Renal cortex interstitium (tissue), 11 donors: Measurements from ENCODE around the gene S100A4. TPM values are rescaled to one million over a fixed set of nuclear protein-coding genes. Genes with fewer than 3 reads are reported as not detected.
A peak's percentile ranks its signal among the peaks of the same experiment; 100 is the strongest.
"Not testable (repeated sequence)": the region's sequence is repeated elsewhere in the genome, so short reads cannot be mapped to it uniquely, and the experiment has no call there.

Experiments used
- DNase-seq, 11 donors: peaks; one replicate each; pipeline ENCODE4 v3.0.0-alpha.2; 2013; ENCODE audit warnings: low read depth in 9 of 11, low spot score in 4 of 11; ENCODE audit errors: extremely low read depth in 1 of 11
- polyA plus RNA-seq, 3 donors: library from polyadenylated mRNA; unstranded; fragments of 120-200 nt; gene quantifications; one replicate each; pipeline ENCODE4 v1.2.1, GENCODE V29; 2013; ENCODE audit not compliant: insufficient read length in 3 of 3

S100A4 gene
- polyA plus RNA-seq, 3 donors, result 31.8 to 32.4 (median 32.1) TPM

DNA sequence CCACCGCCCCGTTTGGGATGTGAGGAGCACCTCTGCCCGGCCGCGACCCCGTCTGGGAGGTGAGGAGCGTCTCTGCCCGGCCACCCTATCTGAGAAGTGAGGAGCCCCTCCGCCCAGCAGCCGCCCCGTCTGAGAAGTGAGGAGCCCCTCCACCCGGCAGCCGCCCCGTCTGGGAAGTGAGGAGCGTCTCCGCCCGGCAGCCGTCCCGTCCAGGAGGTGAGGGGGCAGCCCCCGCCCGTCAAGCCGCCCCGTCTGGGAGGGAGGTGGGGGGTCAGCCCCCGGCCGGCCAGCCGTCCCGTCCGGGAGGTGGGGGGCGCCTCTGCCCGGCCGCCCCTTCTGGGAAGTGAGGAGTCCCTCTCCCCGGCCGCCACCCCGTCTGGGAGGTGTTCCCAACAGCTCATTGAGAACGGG lies 29.5 kb upstream of the S100A4 start:
- DNase-seq, result not testable (repeated sequence)

DNA sequence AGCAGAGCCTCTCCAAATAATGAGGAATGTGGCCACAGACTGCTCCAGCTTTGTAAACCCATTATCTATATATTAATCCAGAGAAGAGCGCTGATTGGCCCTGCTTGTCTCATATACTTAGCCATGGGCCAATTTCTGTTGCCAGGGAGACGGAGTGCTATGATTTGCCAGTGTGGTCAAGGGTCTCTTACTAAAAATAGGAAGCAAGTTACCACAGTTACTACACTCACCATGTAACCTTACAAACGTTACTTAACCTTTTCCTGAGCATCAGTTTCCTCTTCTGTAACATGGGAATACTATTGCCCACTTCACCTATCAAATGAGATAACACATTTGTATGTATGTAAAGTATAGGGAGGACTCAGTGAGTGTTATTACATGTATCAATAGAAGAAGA lies 27.7 kb upstream of the S100A4 start:
- no peak for DNase-seq

DNA sequence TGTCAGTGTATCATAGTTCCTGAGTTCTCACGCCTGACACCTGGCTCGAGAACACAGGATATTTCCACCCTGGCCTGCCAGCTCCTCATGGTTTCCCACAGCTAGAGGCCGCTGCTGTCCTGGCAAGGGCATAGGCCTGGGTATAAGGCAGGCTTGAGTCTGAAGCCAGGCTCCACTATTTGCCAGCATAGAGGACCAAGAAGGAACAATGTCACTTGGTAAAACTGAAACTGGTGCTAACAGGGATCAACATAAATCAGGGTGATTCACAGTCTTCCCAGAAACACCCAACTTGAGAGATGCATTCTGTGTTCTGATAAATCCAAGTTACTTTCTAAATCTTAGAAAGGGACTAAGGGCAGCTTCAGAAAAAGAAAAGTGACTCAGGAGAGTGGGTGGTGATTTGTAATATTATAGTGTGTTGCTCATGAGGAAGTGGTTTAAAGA lies 27.0 kb upstream of the S100A4 start:
- DNase-seq, result peak in 2 of 11 donors; percentile 69 to 72

DNA sequence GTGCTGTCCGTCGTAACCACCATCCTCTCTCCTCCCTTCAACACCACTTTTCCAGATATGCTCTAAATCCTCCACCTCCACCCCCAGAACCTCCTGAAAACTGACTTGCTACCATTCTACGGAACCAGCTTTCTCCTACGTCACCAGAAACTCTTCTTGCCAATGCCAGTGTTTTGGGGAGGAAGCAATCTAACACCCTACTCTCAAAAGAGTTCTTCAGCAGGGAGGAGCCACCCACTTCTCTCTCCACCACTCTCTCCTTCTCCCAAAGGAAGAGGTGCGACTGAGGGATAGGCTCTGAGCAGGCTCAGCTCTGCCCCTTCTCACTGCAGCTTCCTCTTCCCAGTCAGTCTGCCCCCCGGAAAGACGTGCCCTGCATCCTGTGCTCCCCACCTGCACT lies 26.1 kb upstream of the S100A4 start:
- DNase-seq, result no peak

DNA sequence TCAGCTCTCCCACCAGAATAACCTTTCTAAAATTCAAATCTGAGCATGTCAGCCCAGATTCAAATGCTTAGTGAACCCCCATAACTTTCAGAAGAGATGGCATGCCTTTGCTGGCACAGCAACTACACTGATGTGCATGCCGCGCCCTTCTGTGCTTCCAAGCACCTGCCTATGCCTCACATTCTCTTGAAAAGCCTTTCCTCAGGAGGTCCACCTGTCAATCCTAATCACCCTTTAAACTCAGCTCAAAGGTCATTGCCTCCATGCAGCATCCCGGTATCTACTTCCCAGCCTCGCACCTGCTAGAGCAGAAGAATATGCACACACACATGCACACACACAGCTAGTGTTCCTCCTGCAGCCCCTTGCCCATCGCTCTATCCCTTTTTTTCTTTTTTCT lies 25.3 kb upstream of the S100A4 start:
- no peak for DNase-seq

DNA sequence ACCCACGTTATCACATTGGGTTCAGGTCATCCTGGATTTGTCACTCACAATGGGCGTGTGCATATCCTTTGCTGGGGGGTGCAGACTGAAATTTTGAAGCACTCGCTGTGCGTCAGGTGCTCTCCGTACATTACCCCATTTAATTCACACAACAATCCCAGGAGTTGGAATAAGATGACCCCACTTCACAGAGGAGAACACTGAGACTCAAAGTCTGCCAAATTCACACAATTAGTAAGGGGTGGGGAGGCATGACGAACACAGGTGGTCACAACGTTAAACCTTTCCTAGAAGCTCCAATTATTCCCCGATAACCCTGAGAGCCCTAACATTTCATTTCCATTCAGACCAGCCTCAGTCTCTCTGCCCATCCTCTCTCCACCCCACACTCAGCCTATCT lies 23.9 kb upstream of the S100A4 start:
- DNase-seq, result no peak

DNA sequence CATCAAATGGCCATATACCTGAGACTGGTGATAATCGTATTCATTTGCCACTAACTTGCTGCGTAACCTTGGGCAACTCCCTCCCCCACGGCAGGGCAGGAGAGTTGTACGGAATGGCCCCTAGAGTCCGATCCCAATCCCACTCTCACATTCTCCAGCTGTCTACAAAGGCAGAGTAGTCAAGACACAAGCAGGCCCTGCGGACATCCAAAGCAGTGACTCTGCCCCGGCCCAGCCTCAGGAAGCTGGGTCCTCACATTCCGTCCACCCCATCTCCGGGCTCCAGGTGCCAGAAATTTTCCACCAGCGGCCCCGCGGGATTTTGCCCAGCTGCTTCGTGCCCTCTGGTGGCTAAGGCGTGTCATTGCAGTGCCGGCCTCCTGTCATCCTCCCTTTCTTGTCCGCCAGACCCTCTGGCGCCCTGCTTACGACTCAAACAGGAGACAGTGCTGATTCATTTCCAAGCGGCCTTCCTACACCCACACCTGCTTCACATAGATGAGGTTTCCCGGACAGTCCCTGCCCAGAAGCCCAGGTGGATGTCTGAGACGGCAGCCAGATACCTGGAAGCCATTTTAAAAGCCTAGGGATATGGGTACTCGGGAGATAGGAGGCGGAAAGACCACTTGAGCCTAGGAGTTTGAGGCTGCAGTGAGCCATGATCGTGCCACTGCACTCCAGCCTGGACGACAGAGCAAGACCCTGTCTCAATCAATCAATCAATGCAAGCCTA lies 22.9 kb upstream of the S100A4 start:
- DNase-seq, result peak in 10 of 11 donors; percentile 71 to 86 (median 82)

DNA sequence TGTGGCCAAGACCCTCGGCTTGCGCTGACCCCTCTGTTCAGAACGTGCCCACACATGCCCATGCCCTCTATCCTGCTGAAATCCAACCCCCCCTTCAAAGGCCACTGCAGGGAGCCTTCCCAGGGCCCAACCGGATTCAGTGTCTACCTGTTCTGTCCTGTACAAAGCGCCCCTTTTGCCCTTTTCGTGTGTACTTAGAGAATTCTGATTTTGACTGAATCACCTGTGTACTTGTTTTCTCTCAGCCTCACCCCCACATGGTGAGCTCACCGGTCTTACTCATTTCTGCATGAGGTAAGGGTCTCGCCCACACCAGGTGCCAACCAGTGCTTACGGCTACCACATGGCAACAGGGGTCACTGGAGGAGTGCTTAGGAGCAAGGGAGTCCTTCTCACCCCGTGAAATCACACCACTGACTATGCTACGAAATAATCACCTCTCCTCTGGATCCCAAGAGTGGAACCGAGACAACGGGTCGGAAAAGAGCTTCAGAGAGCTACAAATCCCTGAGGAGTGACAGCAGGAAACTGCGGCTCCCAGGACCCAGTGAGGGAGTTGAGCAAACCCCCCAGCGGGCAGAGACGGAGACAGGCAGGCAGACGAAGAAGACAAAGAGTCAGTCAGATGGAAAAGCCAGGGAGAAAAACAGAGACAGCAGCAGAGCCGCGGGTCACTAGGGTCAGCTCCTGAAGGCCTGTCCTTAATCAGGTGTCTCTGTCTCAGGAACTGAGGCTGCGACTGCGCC lies 22.2 kb upstream of the S100A4 start:
- no peak for DNase-seq

DNA sequence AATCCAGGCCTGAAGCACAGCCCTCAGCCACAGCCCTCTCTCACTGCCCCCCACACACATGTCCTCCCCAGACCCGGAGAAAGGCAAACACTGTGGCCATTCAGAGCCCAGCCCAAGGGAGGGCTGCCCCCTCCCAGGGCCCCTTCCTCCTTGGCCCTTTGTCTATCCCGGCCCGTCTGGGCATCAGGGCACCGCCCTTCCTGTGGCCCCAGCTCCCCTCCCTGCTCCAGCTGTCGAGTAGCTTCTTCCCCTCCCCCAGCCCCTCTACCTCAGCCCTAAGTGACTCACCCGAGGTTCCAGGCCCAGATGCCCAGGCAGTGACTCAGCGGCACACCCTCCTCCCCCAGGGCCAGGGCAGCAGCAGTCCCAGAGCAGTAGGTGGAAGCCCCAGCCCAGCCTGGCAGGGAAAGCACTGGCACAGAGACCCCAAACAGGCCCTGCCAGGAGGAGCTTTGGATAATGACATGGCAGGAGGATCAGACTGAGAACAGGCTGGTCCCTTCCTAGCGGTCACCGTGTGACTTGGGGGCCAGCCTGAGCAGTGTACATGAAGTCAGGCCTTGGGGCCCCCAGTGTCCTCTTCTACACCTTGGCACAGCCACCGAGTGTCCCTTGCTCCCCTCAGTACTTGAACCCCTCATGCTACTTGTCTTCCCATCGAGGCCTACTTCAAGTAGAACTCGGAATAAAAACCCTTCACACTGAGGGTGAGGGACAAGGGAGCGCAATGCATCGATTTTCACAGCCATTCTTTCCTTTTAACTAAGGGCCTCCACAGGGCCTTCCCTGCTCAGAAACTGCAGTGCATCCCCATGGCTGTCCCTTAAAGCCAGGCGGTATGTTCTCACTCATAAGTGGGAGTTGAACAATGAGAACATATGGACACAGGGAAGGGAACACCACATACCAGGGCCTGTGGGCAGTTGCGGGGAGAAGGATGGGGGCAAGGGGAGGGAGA lies 21.1 kb upstream of the S100A4 start:
- DNase-seq, result peak in 4 of 11 donors; percentile 46 to 77 (median 70)

DNA sequence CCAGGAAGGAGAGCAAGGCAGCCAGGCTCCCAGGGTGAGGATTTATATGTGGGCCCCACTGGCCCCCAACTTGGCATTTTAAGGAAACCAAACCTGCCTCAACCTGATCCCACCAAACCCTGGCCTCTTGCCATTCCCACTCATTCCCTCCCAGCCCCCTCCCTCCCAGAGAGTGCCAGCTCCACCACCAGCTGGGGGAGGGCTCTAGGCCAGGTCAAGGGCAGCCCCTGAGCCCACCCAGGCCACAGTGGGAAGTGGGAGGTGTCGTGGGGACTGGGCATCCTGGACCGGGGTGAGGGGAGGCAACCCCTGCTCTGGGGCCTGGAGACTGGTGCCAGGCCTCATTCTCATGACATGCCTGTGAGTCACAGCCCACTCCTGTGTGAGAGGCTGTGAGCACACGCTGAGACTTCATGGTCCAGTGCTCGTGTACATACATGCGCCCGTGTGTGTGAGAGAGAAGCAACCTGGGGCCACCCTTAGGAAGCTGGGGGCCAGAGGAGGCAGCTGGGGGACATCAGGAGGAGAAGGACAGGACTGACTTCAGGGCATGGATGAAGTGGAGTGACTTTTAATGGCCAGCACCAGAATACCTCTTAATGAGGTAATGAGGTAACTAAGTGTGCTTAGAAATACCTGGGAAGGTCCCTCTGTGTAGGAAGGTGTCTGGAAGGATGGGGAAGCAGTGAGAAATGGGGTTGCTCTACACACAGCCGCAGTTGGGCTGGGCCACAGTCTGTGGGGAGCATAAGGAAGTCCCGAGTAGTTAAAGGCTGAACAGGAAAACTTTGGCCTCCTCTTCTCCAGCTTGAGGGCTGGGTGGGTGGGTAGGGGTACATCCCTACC lies 20.1 kb upstream of the S100A4 start, which contains the start of gene S100A2:
TSS of gene S100A2 (minus strand) at position 316 of the 846 bp plus-strand sequence. CDS start 1,967 bp downstream, outside the sequence.
- no peak for DNase-seq

DNA sequence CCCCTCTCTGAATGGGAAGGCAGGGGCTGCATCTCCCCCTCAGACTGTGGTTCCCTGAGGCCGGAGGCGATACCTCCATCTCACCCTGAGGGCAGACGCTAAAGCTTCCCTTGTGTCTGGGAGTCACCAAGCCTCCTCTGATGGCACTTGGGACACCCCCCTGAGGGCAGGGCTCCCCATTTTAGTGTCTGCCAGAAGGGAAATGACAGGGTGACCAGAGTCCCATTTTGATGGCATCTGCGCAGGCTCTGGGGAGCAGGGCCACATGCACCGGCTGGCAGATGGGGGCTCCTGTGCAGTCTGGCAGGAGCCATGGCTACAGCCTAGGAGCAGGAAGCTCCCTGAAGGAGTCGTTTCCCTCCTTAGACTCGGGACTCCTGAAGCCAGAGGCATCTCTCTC lies 18.4 kb upstream of the S100A4 start:
- no peak for DNase-seq

DNA sequence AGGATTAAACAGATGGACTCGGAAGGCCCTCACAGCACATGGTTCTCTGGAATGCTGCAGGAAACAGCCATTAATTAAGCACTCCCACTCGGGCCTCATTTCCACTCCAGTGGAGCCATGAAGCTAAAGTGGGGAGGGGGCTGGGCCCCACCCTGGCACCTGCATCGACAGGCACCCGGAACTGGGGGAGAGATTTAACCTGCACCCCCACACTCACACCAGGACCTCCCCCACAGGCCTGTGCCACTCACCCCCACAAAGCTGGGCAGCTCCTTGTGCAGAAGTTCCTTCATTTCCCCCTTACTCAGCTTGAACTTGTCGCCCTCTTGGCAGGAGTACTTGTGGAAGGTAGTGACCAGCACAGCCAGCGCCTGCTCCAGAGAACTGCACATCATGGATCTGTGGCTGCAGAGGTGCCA lies 17.9 kb upstream of the S100A4 start:
- peak in 1 of 11 donors; percentile 55 for DNase-seq

DNA sequence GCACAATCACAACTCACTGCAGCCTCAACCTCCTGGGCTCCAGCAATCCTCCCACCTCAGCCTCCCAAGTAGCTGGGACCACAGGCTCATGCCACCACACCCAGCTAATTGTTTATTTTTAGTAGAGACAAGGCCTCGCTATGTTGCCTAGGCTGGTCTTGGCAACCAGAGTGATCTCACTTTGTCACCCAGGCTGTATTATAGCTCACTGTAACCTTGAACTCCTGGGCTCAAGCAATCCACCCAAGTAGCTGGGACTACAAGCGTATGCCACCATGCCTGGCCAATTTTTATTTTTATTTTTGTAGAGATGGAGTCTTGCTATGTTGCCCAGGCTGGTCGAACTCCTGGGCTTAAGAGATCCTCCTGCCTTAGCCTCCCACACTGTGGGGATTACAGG lies 16.4 kb upstream of the S100A4 start:
- not testable (repeated sequence) for DNase-seq

DNA sequence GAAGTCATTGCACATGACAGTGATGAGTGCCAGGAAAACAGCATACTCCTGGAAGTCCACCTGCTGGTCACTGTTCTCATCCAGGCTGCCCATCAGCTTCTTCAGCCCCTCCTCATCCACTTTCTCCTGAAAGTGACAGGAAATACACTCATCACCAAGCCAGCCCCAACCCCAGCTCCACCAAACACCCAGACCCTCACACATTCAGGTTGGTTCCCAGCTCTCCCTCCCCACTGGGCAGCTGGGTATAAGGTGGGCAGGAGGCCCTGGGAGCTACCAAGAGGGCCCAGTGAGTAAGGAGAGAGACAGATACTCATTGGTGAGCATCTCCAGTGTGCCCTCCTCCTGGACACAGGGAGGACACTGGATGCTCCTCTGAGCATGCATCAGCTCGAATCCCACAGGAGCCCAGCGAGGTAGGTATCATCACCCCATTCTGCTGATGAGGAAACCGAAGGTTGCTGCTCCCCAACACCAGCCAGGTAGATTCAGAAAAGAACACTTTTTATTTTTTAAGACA lies 15.9 kb upstream of the S100A4 start:
- no peak for DNase-seq

DNA sequence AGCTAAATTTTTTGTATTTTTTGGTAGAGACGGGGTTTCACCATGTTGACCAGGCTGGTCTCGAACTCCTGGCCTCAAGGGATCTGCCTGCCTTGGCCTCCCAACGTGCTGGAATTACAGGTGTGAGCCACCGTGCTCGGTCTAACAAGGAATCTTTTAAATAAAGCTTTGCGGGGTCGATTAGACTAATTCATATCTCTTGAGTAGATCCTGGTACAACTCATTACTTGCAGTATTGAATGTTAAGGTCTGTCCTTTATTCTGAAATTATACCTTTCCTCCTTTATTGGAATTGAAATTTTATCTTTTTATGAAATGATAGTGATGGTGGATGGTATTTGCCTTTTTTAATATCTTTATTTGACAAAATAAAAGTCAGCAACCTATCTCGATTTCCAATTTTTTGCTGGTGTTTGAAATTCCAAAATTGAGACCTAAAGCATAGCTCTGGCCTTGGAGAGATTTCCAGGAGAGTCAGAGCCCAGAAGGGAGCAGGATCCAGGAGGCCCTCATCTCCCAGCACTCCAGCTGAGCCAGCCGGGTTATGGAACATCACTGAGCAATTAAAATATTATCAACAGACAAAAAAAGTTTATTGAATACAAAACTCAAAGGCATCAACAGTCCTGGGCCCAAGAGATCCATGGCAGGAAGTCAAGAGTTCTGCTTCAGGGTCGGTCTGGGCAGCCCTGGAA lies 15.3 kb upstream of the S100A4 start:
- no peak for DNase-seq

DNA sequence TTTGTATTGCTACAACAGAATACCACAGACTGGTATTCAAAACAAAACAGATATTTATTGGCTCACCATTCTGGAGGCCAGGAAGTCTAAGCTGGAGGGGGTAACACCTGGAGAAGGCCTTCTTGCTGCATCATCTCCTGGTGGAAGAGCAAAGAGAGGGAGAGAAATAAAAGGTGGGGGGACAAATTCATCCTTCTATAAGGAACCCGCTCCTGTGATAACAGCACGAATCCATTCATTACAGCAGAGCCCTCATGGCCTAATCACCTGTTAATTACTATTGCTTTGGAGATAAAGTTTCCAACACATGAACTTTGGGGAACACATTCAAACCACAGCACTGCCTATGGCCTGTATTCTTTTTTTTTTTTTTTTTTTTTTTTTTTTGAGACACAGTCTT lies 14.6 kb upstream of the S100A4 start:
- no peak for DNase-seq

DNA sequence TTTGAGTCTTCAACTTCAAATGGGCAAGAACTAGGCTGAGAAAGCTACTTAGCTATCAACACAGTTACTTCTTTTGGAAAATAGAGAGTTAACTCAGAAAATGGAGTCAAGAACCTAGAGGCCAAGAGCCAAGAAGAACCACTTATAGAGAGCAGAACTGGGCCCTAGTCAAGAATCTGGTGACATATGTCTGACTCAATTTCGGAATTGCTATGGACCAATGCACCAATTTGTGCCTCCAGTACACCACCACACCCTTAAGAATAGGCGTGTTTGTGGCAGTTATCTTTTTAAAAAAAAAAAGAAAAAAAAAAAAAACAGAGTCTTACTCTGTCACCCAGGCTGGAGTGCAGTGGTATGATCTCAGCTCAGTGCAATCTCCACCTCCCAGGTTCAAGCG lies 12.3 kb upstream of the S100A4 start:
- DNase-seq, result no peak

DNA sequence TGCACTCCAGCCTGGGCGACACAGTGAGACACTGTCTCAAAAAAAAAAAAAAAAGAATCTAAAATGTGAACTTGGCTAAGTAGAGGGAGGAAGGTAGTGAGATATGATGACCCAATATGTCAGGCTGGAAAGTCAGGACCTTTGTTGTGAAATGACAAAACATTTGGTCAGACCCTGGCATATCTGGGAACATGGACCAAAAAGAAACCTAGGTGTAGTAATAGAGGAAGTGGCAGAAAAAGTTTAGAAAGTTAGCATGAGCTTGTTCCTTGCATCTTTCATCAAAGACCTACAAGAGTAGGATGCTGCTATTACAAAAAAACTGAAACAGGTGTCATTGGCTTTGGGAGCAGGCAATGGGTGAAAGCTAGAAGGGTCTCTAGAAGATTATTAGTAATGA lies 10.7 kb upstream of the S100A4 start:
- DNase-seq, result no peak
